Measurements from ENCODE around the gene HMCN2.
"Not testable (repeated sequence)": the region's sequence is repeated elsewhere in the genome, so short reads cannot be mapped to it uniquely, and the experiment has no call there.

The HMCN2 gene

GRCh38 chr9:130421802-130422276 is 156.3 kb downstream of the HMCN2 start:
- DNase-seq = peak; percentile 77 to 87

- no peak for DNase-seq
Measured at GRCh38 chr9:130422546-130422945, 157.0 kb downstream of the HMCN2 start.

- no peak for DNase-seq
Measured at GRCh38 chr9:130423272-130423671, 157.7 kb downstream of the HMCN2 start.

- no peak for DNase-seq
Measured at GRCh38 chr9:130424595-130425454, 159.3 kb downstream of the HMCN2 start.

GRCh38 chr9:130425741-130426466 is 160.3 kb downstream of the HMCN2 start:
- no peak for DNase-seq

- DNase-seq = no peak
Measured at GRCh38 chr9:130426467-130426773, 160.9 kb downstream of the HMCN2 start.

GRCh38 chr9:130426883-130427282 is 161.3 kb downstream of the HMCN2 start:
- DNase-seq = no peak

GRCh38 chr9:130427326-130427725 is 161.8 kb downstream of the HMCN2 start:
- DNase-seq = no peak

GRCh38 chr9:130428086-130428665 is 162.6 kb downstream of the HMCN2 start:
- no peak for DNase-seq

GRCh38 chr9:130429381-130429780 is 163.8 kb downstream of the HMCN2 start:
- no peak for DNase-seq

- no peak for DNase-seq
Measured at GRCh38 chr9:130429831-130430230, 164.3 kb downstream of the HMCN2 start.

GRCh38 chr9:130430232-130430631 is 164.7 kb downstream of the HMCN2 start:
- no peak for DNase-seq

- no peak for DNase-seq
Measured at GRCh38 chr9:130430734-130431535, 165.4 kb downstream of the HMCN2 start.

GRCh38 chr9:130431536-130432303 is 166.2 kb downstream of the HMCN2 start:
- DNase-seq = no peak

- DNase-seq = no peak
Measured at GRCh38 chr9:130432362-130432761, 166.8 kb downstream of the HMCN2 start.

- no peak for DNase-seq
Measured at GRCh38 chr9:130432796-130433167, 167.2 kb downstream of the HMCN2 start.

GRCh38 chr9:130433168-130433946 is 167.8 kb downstream of the HMCN2 start:
- DNase-seq = peak; percentile 30 to 33

- no peak for DNase-seq
Measured at GRCh38 chr9:130433947-130434262, 168.3 kb downstream of the HMCN2 start.

- DNase-seq = not testable (repeated sequence)
Measured at GRCh38 chr9:130434656-130435055, 169.1 kb downstream of the HMCN2 start.

GRCh38 chr9:130437011-130437789 is 171.6 kb downstream of the HMCN2 start:
- no peak for DNase-seq

Data from SHP77 (cell line).